A549 (cell line): ENCODE data around the gene GNAT2. TPM values are rescaled to one million over a fixed set of nuclear protein-coding genes. Genes with fewer than 3 reads are reported as not detected.

Source experiments
- ATAC-seq, 2 experiments: fragments of 200-7000 bp in 1 of 2; fragments of >200 bp in 1 of 2; cut with Nextera tagmentation in 1 of 2; cut with Tn5 transposase in 1 of 2; 3 replicates each; pipeline versions ENCODE4 v1.8.0 to v1.9.1; 2018 to 2020; ENCODE audit warnings: mild to moderate bottlenecking in 1 of 2, moderate library complexity in 1 of 2
- CTCF ChIA-PET: fragments of 300-600 bp; sonication (Branson Sonifier 250); formaldehyde crosslinking; extraction: SDS; loops from one replicate; lab custom pipeline; 2021; ENCODE audit warnings: antibody characterized with exemption, inconsistent platforms; lab: Yijun Ruan, JAX
- POLR2A ChIA-PET: fragments of 350-600 bp; formaldehyde crosslinking; extraction: SDS; loops from one replicate; lab custom pipeline; 2021; ENCODE audit warnings: antibody characterized with exemption, inconsistent platforms; lab: Yijun Ruan, JAX
- DNase-seq, 2 experiments: peaks; one replicate each; pipeline versions ENCODE4 v3.0.0 to v3.0.0-alpha.2; 2011 to 2016; ENCODE audit warnings: low read depth in 1 of 2, low spot score in 1 of 2
- FAIRE-seq: peaks from 2 replicates; lab custom pipeline; 2011; peaks lifted over from hg19 to GRCh38; lab: Jason Lieb, UNC
- H3K27ac ChIP-seq, 2 experiments: fragments of >200 bp; sonication (Bioruptor Twin); formaldehyde crosslinking; 3 replicates each; pipeline ENCODE4 v1.5.1; 2016 to 2017
- H3K4me1 ChIP-seq: fragments of >200 bp; sonication (Bioruptor Twin); formaldehyde crosslinking; 3 replicates; pipeline ENCODE4 v1.6.1; 2016
- H3K4me2 ChIP-seq: fragments of >200 bp; sonication (Bioruptor Twin); formaldehyde crosslinking; 3 replicates; pipeline ENCODE4 v1.6.1; 2016
- H3K4me3 ChIP-seq: fragments of >200 bp; sonication (Bioruptor Twin); formaldehyde crosslinking; 3 replicates; pipeline ENCODE4 v1.5.1; 2016
- H3K9me3 ChIP-seq: fragments of >200 bp; sonication (Bioruptor Twin); formaldehyde crosslinking; 3 replicates; pipeline ENCODE4 v1.6.1; 2016
- CHD4 ChIP-seq: fragments of 200-600 bp; sonication (generic); IDR thresholded peaks from 2 replicates; pipeline ENCODE4 v1.6.1; 2016; ENCODE audit warnings: antibody characterized with exemption, mild to moderate bottlenecking, borderline replicate concordance
- E2F6 ChIP-seq: IDR thresholded peaks from 2 replicates; pipeline ENCODE4 v1.6.1; 2012; ENCODE audit warnings: low read depth, borderline replicate concordance
- HMGXB4 ChIP-seq: fragments of 250-450 bp; sonication (Bioruptor Pico); IDR thresholded peaks from 2 replicates; pipeline ENCODE4 v1.5.0; 2021; ENCODE audit warnings: mild to moderate bottlenecking, moderate library complexity, borderline replicate concordance
- JUN ChIP-seq, 2 experiments: fragments of >200 bp; sonication (Bioruptor Twin); formaldehyde crosslinking; IDR thresholded peaks; 2 replicates in 1 of 2; 3 replicates in 1 of 2; pipeline ENCODE4 v1.6.1; 2016 to 2017
- KDM5A ChIP-seq: fragments of 200-600 bp; sonication (generic); IDR thresholded peaks from 2 replicates; pipeline ENCODE4 v1.6.1; 2016; ENCODE audit warnings: antibody characterized with exemption, mild to moderate bottlenecking
- NFE2L2 ChIP-seq: fragments of 150-350 bp; conservative IDR thresholded peaks from 2 replicates; pipeline ENCODE4 v1.6.1; 2014; ENCODE audit warnings: low read length
- POLR2AphosphoS2 ChIP-seq: conservative IDR thresholded peaks from 2 replicates; pipeline ENCODE4 v1.6.1; 2012; ENCODE audit warnings: low read length, improper control_type of control experiment, inconsistent platforms
- RAD21 ChIP-seq, 2 experiments: fragments of >200 bp in 1 of 2; sonication (Bioruptor Twin) in 1 of 2; formaldehyde crosslinking in 1 of 2; IDR thresholded peaks in 1 of 2; conservative IDR thresholded peaks in 1 of 2; 2 replicates in 1 of 2; 3 replicates in 1 of 2; pipeline ENCODE4 v1.6.1; 2012 to 2018; ENCODE audit warnings: inconsistent platforms in 1 of 2
- RARB ChIP-seq: fragments of 250-450 bp; sonication (Bioruptor Pico); IDR thresholded peaks from 2 replicates; pipeline ENCODE4 v1.8.0; 2021; ENCODE audit warnings: mild to moderate bottlenecking, moderate library complexity
- RFX5 ChIP-seq: fragments of 450-650 bp; IDR thresholded peaks from 2 replicates; pipeline ENCODE4 v1.7.1; 2014; ENCODE audit warnings: antibody characterized with exemption, mild to moderate bottlenecking, moderate library complexity
- SREBF2 ChIP-seq: fragments of 450-650 bp; IDR thresholded peaks from 2 replicates; pipeline ENCODE4 v1.6.1; 2014; ENCODE audit warnings: mild to moderate bottlenecking, moderate library complexity
- USF2 ChIP-seq: fragments of 450-650 bp; IDR thresholded peaks from 2 replicates; pipeline ENCODE4 v1.6.1; 2014; ENCODE audit warnings: antibody characterized with exemption
- WGBS: methylation state at CpG from one replicate; pipeline ENCODE4 v1.1.6; 2017; ENCODE audit errors: missing lambda C conversion rate; 5-methylcytosine and 5-hydroxymethylcytosine counted together
- polyA plus RNA-seq, 4 experiments: library from polyadenylated mRNA; depleted of rRNA in 3 of 4; stranded (reverse); fragments of >200 nt; fragmentation: RNase III in 1 of 4; extraction: RNeasy Plus Mini Kit Qiagen cat#74134 plus additional on column Dnase treatment in 1 of 4; gene quantifications; 2 replicates in 3 of 4; 3 replicates in 1 of 4; pipeline ENCODE4 v1.2.3, GENCODE V29; 2011 to 2017
- TF ChIP-seq, protein P1 (sequence below): fragments of >200 bp; sonication (Bioruptor Twin); formaldehyde crosslinking; IDR thresholded peaks from 2 replicates; pipeline ENCODE4 v1.6.1; 2016

Gene GNAT2
- polyA plus RNA-seq, 2 of the 4 experiments (the other 2 are of a cell fraction) = 0.16 to 0.25 TPM

DNA sequence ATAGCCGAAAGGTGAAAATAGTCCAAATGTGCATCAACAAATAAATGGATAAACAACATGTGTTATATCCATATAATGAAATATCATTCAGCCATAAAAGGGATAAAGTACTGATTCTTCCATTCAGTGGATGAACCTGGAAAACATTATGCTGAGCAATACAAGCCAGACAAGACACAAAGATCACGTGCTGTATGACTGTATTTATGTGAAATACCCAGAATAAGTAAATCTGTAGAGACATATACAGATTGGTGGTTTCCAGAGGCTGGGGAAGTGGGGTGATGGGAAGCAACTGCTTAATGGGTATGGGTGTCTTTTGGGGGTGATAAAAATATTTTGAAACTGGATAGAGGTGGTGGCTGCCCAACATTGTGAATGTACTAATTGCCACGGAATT, 23.2 kb upstream of the GNAT2 start:
- CTCF ChIA-PET = interaction anchor here (0.7 to 21.4 kb wide), 14 partner anchors 8 to 368 kb away, joined by 3 to 295 read pairs (median 4); partner anchors contain the start of genes GNAI3 and GSTM4
- 33% methylated on average over 3 of the region's 3 CpGs for WGBS

GRCh38 chr1:109641861-109642260, 22.4 kb upstream of the GNAT2 start:
- H3K4me2 ChIP-seq = no peak overlapping the region
- no peak overlapping the region for H3K27ac ChIP-seq
- H3K4me3 ChIP-seq = no peak overlapping the region
- DNase-seq (no peak), ATAC-seq (no peak), FAIRE-seq (no peak)
- TF ChIP-seq USF2 (no peak), SREBF2 (no peak)
- POLR2A ChIA-PET = interaction anchor here (1.1 to 1.5 kb wide), 2 partner anchors 93 to 135 kb away, joined by 3 to 4 read pairs; partner anchors contain the start of gene GNAI3
- H3K4me1 ChIP-seq = peaks cover 10% of the 10 kb centered on the region; the same call in 2 of the 3 replicates
- CTCF ChIA-PET = interaction anchor here (0.8 to 21.4 kb wide), 10 partner anchors 12 to 352 kb away, joined by 3 to 295 read pairs (median 46); partner anchors contain the start of genes AHCYL1 and GSTM4
- WGBS = 71% methylated on average over 2 of the region's 2 CpGs
- no peaks in the 10 kb centered on the region for H3K9me3 ChIP-seq

More for the DNA sequence above, 23.2 kb upstream of the GNAT2 start:
- ATAC-seq (no peak), DNase-seq (no peak), FAIRE-seq (no peak)
- no peak overlapping the region for H3K27ac ChIP-seq
- H3K9me3 ChIP-seq = no peaks in the 10 kb centered on the region
- H3K4me3 ChIP-seq = no peak overlapping the region
- peaks cover 9% of the 10 kb centered on the region; the same call in 2 of the 3 replicates for H3K4me1 ChIP-seq
- H3K4me2 ChIP-seq = peak overlapping the region; percentile 71
- TF ChIP-seq, protein P1, sequence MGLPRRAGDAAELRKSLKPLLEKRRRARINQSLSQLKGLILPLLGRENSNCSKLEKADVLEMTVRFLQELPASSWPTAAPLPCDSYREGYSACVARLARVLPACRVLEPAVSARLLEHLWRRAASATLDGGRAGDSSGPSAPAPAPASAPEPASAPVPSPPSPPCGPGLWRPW = no peak
- TF ChIP-seq RARB (CRISPR knock-in tag) (no peak), E2F6 (no peak), RAD21 (conservative IDR thresholded peaks at IDR 0.05 in 1 of 2, IDR thresholded peaks at IDR 0.05 in 1 of 2) (no peak), NFE2L2 (no peak), POLR2AphosphoS2 (no peak), CHD4 (no peak), JUN (IDR thresholded peaks at IDR 0.05) (no peak), KDM5A (no peak), RFX5 (no peak)
- POLR2A ChIA-PET = no interaction called here

DNA sequence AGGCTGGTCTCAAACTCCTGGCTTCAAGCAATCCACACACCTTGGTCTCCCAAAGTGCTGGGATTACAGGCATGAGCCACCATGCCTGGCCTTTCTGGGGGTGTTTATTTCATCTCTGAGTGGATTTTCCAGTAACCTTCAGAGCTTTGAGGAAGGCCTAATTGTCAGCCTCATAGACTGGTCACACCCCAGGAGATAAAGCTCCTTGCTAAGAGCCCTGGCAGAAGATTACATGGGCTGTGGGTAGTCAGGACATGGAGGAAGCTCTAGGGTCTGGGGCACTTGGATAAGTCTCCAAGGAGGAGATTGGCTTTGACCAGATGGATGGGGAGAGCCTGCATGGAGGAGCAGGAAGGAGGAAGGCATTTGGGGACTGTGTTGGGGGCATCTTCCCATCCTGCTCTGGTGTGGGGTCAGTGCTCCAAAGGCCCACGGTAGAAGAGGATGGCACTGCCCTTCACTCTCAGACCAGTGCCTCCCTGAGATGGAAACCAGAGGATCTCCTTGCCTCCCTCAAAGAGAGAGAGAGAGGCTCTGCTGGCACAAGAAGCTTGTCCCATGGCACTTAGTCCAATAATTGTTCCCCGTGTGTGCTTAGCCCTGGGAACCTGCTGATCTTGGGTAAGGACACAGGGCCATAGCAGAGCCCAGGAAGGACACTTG, 21.8 kb upstream of the GNAT2 start:
- FAIRE-seq = no peak
- DNase-seq = no peak
- Histone ChIP-seq H3K9me3 (no peaks in the 10 kb centered on the region), H3K4me3 (no peak overlapping the region), H3K27ac (no peak overlapping the region), H3K4me2 (no peak overlapping the region)
- CTCF ChIA-PET = interaction anchor here (0.7 to 21.4 kb wide), 25 partner anchors 12 to 384 kb away, joined by 3 to 295 read pairs (median 8); partner anchors contain the start of genes AHCYL1, GNAI3 and GSTM4
- WGBS = 83% methylated on average over 1 of the region's 2 CpGs
- POLR2A ChIA-PET = interaction anchor here (1.1 to 2.2 kb wide), 3 partner anchors 93 to 135 kb away, joined by 3 to 20 read pairs (median 4); partner anchors contain the start of gene GNAI3
- TF ChIP-seq HMGXB4 = no peak
- TF ChIP-seq, all 56 proteins: peak for 0
- no peak for ATAC-seq
- H3K4me1 ChIP-seq = peaks cover 16% of the 10 kb centered on the region
